ENCODE results near the gene RARRES2. TPM values are rescaled to one million over a fixed set of nuclear protein-coding genes. Genes with fewer than 3 reads are reported as not detected.
"Not testable (repeated sequence)": the region's sequence is repeated elsewhere in the genome, so short reads cannot be mapped to it uniquely, and the experiment has no call there.

Gene RARRES2
- total RNA-seq, 1 donor from 2014 or later: not detected

- DNase-seq (ENCODE audit: extremely low read depth, low read depth, low spot score): not testable (repeated sequence)
Observed at GRCh38 chr7:150297978-150298377, 43.5 kb downstream of the RARRES2 start.

- not testable (repeated sequence) for DNase-seq (ENCODE audit: extremely low read depth, low read depth, low spot score)
Observed at GRCh38 chr7:150296802-150297201, 44.6 kb downstream of the RARRES2 start.

- not testable (repeated sequence) for DNase-seq (ENCODE audit: extremely low read depth, low read depth, low spot score)
Observed at GRCh38 chr7:150295614-150296013, 45.8 kb downstream of the RARRES2 start.

- DNase-seq (ENCODE audit: extremely low read depth, low read depth, low spot score): not testable (repeated sequence)
Observed at GRCh38 chr7:150295027-150295426, 46.4 kb downstream of the RARRES2 start.

GRCh38 chr7:150290317-150290716 lies 51.1 kb downstream of the RARRES2 start:
- DNase-seq (ENCODE audit: extremely low read depth, low read depth, low spot score): not testable (repeated sequence)

GRCh38 chr7:150288816-150289215 lies 52.6 kb downstream of the RARRES2 start:
- DNase-seq (ENCODE audit: extremely low read depth, low read depth, low spot score): not testable (repeated sequence)

Other genes with a start within 250 kb of the RARRES2 start
- gene LRRC61, start 18.3 kb downstream of the RARRES2 start, total RNA-seq: 1.7 and 2.4 TPM in 2 replicates
- gene ACTR3C, start 18.1 kb downstream of the RARRES2 start, total RNA-seq: 0.53 and 2.1 TPM in 2 replicates
- 96.1 and 182 TPM in 2 replicates for gene REPIN1, start 27.2 kb upstream of the RARRES2 start, total RNA-seq
- 9.4 and 16.6 TPM in 2 replicates for gene ZNF775, start 37.7 kb upstream of the RARRES2 start, total RNA-seq
- 16.7 and 26.0 TPM in 2 replicates for gene GIMAP8, start 109.0 kb upstream of the RARRES2 start, total RNA-seq
- 13.5 and 34.5 TPM in 2 replicates for gene GIMAP7, start 173.2 kb upstream of the RARRES2 start, total RNA-seq
- gene GIMAP4, start 225.8 kb upstream of the RARRES2 start, total RNA-seq: 83.5 and 97.6 TPM in 2 replicates